Measurements from ENCODE around the gene DNAH17. TPM values are rescaled to one million over a fixed set of nuclear protein-coding genes. Genes with fewer than 3 reads are reported as not detected.

Gene DNAH17
- total and polyA plus RNA-seq, 2 of the 13 experiments (the other 11 are each of a cell fraction or from before 2014, with no cell fraction given) = 0.86 to 1.6 TPM

- TF ChIP-seq HDAC2 (CRISPR knock-in tag; IDR thresholded peaks at IDR 0.05) (peak; percentile 62), PHF5A (CRISPR knock-in tag; IDR thresholded peaks at IDR 0.05; ENCODE audit: low read depth, unreplicated experiment) (no peak), YEATS4 (CRISPR knock-in tag; IDR thresholded peaks at IDR 0.05; ENCODE audit: borderline replicate concordance) (peak; percentile 77), POLR2G (IDR thresholded peaks at IDR 0.05; ENCODE audit: low read depth, low read length) (peak; percentile 69; the same call in 1 of the 2 replicates), TAF1 (CRISPR knock-in tag; IDR thresholded peaks at IDR 0.05) (no peak), BHLHE40 (IDR thresholded peaks at IDR 0.05; ENCODE audit: low read length) (no peak), ZSCAN30 (CRISPR knock-in tag; IDR thresholded peaks at IDR 0.05) (0 out of 2 replicates have a peak, but pooled peaks have one; percentile 40), TSC22D2 (CRISPR knock-in tag; IDR thresholded peaks at IDR 0.05; ENCODE audit: borderline replicate concordance) (no peak), KLF11 (CRISPR knock-in tag; IDR thresholded peaks at IDR 0.05) (no peak), ZNF276 (CRISPR knock-in tag; IDR thresholded peaks at IDR 0.05; ENCODE audit: low read depth) (no peak), JUNB (CRISPR knock-in tag; IDR thresholded peaks at IDR 0.05; ENCODE audit: borderline replicate concordance) (no peak), ZNF160 (CRISPR knock-in tag; IDR thresholded peaks at IDR 0.05) (peak; percentile 21; the same call in 1 of the 2 replicates), ZNF646 (CRISPR knock-in tag; IDR thresholded peaks at IDR 0.05) (no peak), RXRA (CRISPR knock-in tag; IDR thresholded peaks at IDR 0.05) (peak; percentile 90), MEIS2 (CRISPR knock-in tag; IDR thresholded peaks at IDR 0.05) (0 out of 2 replicates have a peak, but pooled peaks have one; percentile 70), CBX5 (CRISPR knock-in tag; IDR thresholded peaks at IDR 0.05; ENCODE audit: borderline replicate concordance) (peak; percentile 67; the same call in 1 of the 2 replicates), ZNF263 (CRISPR knock-in tag; IDR thresholded peaks at IDR 0.05) (peak; percentile 70; the same call in 1 of the 2 replicates), ZFP36L1 (CRISPR knock-in tag; IDR thresholded peaks at IDR 0.05) (no peak), ZBTB7A (CRISPR knock-in tag; IDR thresholded peaks at IDR 0.05) (no peak)
- TF ChIP-seq, protein P1, sequence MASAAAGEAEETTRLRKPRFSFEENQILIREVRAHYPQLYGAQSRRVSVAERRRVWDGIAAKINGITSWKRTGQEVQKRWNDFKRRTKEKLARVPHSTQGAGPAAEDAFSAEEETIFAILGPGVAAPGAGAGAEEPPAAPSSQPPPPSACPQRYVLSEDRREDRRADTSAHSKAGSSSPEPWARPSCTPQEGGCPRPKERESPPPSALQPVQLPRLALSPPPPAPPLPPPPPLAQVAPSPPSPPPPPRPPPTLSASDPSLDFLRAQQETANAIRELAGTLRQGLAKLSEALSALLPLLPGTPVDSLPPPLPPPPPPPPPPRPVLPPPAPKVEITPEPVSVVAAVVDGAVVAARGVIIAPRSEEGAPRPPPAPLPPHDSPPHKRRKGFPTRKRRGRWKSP (CRISPR knock-in tag; IDR thresholded peaks at IDR 0.05) = no peak
- TF ChIP-seq, protein P2, sequence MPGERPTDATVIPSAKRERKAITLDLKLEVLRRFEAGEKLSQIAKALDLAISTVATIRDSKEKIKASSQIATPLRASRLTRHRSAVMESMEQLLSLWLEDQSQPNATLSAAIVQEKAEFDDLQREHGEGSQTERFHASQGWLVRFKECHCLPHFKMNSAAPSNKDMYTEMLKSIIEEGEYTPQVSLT (CRISPR knock-in tag; IDR thresholded peaks at IDR 0.05; ENCODE audit: borderline replicate concordance, low read depth) = no peak
Observed at GRCh38 chr17:78588258-78589030, 11.2 kb upstream of the DNAH17 start (continued).

Data from HepG2 (cell line).